Occipital lobe (tissue), 2 donors: ENCODE measurements around the gene CASTOR1. TPM values are rescaled to one million over a fixed set of nuclear protein-coding genes. Genes with fewer than 3 reads are reported as not detected.

Source experiments
- DNase-seq: peaks from one replicate; lab custom pipeline; 2025; lab: John Stamatoyannopoulos, UW
- total RNA-seq: library from RNA; depleted of rRNA; stranded (reverse); fragments of >200 nt; gene quantifications from one replicate; pipeline ENCODE4 v1.2.3, GENCODE V29; 2014

CASTOR1 gene
- total RNA-seq, 1 donor from 2014 or later: 2.7 TPM

- no peak for DNase-seq
Observed at GRCh38 chr22:30320021-30320556, 30.8 kb upstream of the CASTOR1 start.

- DNase-seq: no peak
Observed at GRCh38 chr22:30318799-30319419, 29.6 kb upstream of the CASTOR1 start.

- no peak for DNase-seq
Observed at GRCh38 chr22:30317778-30318177, 28.5 kb upstream of the CASTOR1 start.

GRCh38 chr22:30315962-30316576 lies 26.8 kb upstream of the CASTOR1 start:
- no peak for DNase-seq

GRCh38 chr22:30314915-30315314 lies 25.6 kb upstream of the CASTOR1 start:
- DNase-seq: no peak

- DNase-seq: no peak
Observed at GRCh38 chr22:30313527-30314363, 24.4 kb upstream of the CASTOR1 start.

- no peak for DNase-seq
Observed at GRCh38 chr22:30312053-30312452, 22.7 kb upstream of the CASTOR1 start.

- no peak for DNase-seq
Observed at GRCh38 chr22:30310881-30311771, 21.8 kb upstream of the CASTOR1 start.

GRCh38 chr22:30309951-30310741 lies 20.8 kb upstream of the CASTOR1 start:
- no peak for DNase-seq

GRCh38 chr22:30308518-30309230 lies 19.4 kb upstream of the CASTOR1 start:
- DNase-seq: no peak

- no peak for DNase-seq
Observed at GRCh38 chr22:30308093-30308492, 18.8 kb upstream of the CASTOR1 start.

GRCh38 chr22:30307041-30307574 lies 17.8 kb upstream of the CASTOR1 start:
- DNase-seq: no peak

GRCh38 chr22:30306627-30307011 lies 17.3 kb upstream of the CASTOR1 start:
- no peak for DNase-seq

GRCh38 chr22:30305906-30306626 lies 16.8 kb upstream of the CASTOR1 start:
- DNase-seq: no peak

GRCh38 chr22:30305519-30305905 lies 16.2 kb upstream of the CASTOR1 start:
- DNase-seq: no peak

GRCh38 chr22:30304495-30305244 lies 15.4 kb upstream of the CASTOR1 start:
- no peak for DNase-seq

- no peak for DNase-seq
Observed at GRCh38 chr22:30302810-30303138, 13.5 kb upstream of the CASTOR1 start.
